COLO829 (cell line): ENCODE measurements around the gene OR14I1.

Experiments used
- DNase-seq: peaks from one replicate; pipeline ENCODE4 v3.0.0; 2012; ENCODE audit warnings: low spot score

OR14I1 gene

DNA sequence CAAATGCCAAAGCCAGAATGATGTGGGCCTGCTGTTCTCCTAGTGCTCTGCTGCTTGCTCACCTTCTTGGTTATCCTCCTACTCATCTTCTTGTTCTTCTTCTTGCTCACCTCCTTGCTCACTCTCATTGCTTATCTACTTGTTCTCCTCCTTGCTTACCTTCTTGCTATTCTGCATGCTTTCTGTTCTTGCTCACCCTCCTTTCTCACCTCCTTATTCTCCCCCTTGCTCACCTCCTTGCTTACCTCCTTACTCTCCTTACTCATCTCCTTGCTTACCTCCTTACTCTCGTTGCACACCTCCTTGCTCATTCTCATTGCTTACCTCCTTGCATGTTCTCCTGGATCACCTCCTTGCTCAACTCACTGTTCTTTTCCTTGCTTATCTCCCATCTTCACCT is at the start of gene OR14I1:
Gene OR14I1, minus strand, starts transcription at position 53 of the 400 bp plus-strand sequence.
- no peak for DNase-seq

DNA sequence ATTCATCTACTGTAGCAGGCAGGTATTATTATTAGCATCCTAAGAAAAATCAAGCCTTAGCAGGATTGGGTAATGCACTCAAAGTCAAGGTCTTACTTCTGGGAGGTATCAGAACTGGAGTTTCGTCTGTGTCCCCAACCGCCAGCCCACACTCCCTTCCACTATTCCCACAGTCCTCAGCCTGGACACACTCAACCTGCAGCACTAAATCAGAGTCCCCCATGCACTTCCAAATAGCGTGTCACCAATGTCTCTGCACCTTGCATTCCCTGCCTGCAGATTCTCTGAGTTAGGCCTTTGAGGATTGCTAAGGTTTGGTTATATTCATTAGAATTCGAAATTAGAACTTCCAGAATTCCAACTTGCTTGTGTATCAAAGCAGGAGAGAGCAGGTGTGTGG is 49.1 kb upstream of the OR14I1 start:
- no peak for DNase-seq

DNA sequence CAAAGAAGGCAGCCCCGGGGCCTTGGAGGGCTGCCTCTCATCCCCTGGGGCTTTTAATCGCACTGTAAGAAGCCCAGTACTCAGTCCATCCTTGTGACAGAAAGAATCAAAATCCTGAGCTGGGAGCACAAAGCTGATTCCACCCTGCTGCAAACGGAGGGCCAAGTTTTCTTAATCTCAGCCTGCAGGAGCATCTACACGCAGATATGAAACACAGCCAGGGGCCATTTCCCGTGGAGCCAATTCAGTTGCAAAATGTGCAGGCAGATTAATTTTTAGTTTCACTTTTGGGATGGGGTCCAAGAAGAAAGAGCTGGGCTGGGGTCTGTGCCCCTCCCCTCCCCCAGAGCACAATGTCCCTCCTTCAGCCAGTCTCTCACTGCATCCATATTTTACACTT is 48.6 kb upstream of the OR14I1 start:
- DNase-seq, result no peak

DNA sequence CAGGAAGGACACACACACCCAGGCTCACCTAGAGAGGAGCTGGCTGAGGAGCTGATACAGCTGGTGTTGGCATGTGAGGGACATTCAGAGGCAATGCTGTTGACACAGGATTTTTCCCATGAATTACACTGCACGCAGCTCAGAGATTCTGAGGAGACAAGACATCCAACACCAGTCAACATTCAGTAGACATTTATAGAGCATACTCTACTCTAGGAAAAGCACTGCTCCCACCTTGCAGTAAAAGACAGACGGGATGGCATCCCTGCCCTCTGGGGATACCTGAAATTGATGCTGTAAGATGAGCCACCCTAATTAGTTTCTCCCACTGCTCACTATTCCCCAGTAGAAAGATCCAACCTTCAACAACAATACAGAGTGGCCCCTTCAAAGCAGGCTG is 47.9 kb upstream of the OR14I1 start:
- no peak for DNase-seq

DNA sequence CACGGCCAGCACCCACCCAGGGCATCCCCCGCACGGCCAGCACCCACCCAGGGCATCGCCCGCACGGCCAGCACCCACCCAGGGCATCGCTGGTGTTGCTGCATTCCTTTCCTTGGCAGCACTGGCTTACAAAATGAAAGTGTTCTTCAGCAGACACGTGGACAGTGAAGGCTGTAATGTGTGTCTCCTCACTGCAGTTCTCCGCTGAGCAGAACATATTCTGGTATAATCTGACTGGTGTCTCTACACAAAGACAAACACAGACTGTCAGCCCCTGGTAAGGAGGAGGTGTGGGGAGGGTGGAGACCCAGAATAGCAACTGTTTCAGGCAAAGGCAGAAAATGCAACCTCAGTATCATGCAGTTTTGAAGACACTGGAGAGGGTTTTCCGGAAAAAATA is 45.6 kb upstream of the OR14I1 start:
- DNase-seq, result no peak

DNA sequence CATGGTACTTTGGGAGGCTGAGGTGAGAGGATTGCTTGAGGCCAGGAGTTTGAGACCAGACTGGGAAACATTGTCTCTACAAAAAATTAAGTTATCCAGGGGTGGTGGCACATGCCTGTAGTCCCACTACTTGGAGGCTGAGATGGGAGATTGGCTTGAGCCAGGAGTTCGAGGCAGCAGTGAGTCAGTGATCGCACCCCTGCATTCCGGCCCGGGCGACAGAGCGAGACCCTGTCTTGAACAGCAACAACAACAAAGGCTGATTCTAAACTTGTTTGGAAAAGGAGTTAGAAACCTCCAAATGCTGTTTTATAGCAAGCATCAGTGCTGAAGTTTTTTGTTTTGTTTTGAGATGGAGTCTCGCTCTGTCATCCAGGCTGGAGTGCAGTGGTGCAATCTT is 38.3 kb upstream of the OR14I1 start:
- DNase-seq, result no peak

DNA sequence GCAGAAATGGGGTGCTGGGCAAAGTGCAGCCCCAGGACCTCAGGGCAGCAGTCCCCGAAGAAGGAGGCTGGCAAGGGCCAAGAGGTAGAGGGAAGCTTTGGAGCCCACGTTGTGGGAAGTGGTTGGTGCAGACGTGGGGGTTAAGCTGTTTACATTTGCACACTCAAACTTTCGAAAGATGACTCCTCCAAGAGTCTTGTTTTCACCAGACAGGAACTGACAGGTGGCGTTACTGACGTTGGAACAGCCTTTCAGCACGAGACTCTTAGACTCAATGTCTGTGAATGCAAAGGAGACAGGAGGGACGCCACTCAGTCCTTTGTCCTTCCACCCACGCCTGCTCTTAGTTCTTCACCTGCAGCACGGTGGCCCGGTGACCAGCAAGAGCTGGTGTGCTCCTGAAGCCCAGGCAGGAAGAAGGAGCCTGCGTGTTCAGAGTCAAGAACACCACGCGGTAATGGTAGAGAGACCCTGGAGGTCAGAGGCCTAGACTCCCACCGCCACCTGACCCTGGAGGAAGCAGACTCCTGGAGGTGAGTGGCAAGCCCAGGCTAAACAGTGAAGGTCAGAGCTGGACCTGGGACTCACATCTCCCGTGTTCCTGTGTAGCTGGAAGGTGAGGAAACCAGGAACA is 37.1 kb upstream of the OR14I1 start:
- DNase-seq, result no peak

DNA sequence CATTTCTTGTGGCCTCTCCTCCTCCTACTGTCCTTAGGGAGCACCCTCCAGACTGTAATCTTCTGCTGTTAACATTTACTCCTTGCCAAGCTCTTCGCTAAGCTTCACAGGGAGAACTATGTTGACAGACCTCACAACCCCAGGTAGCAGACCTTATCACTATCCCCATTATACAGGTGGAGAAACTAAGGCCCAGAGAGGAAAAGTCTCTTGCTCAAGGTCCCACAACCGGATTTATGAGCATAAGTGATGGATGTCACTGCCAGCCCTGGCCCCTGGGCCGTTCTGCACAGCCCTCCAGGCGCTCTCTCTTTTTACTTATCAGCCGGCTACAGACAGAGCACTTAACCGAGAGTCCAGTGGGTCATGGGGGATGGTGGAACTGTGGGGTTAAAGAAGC is 34.9 kb upstream of the OR14I1 start:
- no peak for DNase-seq

DNA sequence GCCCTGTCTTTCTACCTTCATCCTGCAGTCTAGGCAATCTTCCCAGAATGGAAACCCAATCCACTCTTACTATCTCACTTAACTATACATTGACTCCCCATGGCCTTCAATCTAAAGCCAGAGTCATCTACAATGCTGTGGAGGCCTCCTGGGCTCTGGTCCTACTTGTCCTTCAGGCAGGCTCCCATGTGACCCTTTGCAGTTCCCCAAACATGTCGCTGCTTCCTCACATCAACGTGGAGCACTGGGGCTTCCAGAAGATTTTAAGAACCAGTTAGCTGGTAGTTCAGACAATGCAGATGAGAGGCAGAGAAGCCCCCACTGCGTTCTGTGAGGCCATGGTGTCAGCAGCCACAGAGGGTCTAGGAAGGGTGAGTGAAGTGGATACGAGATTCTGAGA is 34.4 kb upstream of the OR14I1 start:
- no peak for DNase-seq

DNA sequence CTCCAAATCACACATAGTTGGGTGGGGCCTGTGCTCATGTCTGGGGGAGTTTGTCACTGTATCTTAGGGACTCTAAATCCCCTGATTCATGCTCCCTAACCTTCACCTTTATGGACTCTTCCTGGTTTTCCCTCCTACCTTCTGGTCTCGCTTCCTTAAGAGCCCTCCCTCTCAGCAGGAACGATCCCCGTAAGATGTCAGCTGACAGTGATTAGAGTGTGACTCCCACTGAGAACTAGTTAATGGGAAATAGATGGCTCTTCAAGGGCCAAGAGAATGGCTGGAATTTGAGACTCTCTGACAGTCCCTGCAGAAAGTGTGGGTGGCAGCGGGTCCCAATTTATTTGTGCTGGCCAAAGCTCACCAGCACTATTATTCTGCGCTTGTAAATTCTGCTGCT is 31.0 kb upstream of the OR14I1 start:
- no peak for DNase-seq

DNA sequence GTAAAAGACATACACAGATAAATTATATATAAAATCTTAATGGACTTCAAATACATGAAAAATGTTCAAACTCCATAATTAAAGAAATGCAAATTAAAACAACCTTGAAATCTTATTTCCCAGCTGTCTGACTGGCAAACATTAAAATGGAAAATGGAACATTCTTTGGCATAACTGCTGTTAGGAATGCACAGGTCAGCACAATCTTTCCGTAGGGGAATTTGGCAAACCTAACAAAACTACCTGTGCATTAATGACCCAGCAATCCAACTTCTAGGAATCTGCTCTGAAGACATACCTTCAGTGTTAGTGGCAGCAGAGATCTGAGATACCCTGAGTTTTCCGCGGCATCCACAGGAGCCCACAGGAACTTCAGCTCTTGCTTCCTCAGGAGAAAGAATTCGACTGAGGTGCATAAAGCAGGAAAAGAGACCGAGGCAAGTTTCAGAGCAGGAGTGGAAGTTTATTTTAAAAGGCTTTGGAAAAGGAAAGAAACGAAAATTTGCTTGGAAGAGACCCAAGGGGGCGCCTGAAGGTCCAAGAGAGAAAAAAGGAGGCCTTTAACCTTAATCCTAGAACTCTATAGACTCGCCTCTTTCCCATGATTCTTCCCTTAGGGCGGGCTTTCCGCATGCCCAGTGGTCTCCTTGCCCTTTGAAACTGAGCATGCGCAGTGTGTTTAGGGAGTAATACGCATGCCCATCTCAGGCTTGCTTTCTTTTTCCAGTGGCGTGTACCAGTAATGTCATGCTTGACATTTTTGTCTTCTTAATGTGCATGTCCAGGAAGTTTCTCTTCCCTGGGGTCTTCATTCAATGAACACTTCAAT is 28.2 kb upstream of the OR14I1 start:
- DNase-seq, result peak; percentile 100

DNA sequence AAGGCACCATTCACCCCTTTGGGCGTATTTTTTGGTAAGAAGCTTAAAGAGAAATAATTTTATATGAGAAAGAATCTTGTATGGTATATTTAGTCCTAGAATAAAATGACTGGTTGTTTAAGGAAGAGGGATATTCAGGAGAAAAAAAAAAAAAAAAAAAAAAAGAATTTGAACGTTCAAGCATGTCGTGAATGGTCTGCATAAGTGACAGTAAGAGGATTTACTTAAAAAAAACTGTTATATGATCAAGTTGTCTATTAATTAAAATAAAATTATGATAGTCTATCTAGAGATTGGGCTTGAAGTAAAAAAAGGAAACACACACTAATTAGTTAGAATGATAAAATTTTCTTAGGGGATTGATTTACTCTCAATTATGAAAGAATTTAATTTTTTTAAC is 11.7 kb upstream of the OR14I1 start:
- no peak for DNase-seq

DNA sequence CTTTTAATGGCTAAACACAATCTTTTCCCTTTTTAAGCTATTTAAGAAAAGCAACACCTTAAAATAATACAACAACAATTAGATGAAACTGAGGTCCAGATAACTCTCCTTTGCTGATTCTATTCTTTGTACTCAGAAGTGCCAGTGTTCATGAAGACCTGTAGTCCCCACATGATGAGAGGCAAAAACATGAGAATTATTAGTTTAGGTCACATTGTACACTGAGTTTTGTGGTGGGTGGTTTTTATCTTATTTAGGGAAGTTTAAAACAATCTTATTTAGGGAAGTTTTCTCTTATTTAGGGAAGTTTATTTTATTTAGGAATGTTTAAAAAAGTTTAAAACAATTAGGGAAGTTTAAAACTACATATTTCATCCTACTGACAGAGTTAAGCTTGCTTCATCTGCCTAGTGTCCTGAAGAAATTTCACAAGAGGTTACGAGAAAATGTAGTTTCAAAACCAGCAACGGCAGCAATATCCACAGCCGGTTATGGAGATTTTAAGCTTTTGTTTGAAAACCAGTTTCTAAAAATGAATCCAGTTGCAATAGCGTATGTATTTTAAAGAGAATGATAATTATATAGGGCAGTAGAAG is 7.8 kb upstream of the OR14I1 start:
- DNase-seq, result no peak

DNA sequence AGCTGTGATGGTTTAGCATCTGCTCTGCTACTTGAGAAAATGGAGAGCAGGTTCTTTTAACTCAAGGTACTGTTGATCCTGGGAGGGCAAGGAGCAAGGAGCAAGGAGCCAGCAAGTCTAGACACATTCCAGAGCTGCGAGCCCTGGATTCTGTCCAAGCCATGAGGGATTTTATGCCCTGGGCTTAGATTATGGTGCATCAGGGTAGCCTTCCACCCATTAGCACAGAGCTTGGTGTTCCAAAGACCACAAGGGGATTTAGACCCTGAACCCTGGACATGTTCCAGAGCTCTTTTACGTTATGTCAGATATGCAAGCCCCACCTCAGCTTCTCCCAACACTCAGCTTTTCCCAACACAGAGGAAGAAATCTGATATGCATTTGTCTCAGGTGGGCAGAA is 2.0 kb upstream of the OR14I1 start:
- no peak for DNase-seq

DNA sequence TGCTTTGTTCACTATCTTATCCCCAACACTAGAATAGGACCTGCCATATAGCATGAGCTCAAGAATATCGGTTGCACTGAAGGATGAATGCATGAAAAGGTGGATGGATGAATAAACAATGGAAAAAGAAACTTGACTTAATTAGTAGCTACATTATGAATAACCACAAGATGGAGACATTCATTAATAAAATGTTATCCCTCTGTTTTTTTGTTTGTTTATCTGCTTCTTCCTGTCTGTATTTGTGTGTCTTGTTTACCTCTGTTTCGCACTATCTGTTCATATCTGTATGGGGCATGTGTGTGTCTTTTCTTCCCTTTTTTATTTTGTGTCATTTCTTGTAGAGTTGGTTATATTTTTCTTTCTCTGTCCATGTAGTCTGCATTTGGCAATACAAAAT is 1.1 kb upstream of the OR14I1 start:
- peak; percentile 37 for DNase-seq

DNA sequence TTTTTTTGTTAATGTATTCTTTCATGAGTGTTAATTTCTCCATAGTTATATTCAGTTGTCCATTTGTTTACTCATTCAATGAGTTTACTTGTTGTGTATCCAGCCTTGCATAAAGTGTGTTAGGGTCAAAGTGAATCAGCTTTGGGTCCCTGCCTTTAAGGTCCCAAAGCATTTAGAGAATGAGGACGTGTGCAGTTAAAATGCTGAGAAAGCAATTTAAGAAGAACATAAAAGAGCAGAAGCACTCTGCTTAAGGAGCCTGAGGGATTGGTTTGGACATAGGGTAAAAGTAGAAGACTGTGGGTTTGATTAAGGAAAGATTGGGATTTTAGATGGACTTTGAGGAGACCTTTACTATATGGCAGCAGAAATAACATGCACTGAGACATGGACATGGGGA is 3.5 kb downstream of the OR14I1 start:
- no peak for DNase-seq

DNA sequence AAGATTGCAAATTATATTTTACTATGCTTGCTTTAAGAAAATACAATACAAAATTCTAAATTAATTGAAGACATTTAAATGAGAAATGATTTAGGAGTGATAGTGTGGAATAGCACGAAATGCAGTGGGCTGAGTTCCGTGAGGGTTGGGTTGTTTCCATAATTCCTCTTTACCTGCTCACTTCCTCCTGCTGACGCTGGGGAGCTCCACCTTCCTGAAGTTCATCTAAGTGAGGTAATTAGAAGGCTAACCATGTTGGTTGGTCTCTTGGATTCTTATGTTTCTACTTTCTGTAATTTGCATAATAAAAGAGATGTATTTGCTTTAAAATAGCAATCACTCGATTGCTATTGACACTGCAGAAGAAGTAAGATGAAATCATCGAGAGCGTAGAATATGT is 4.7 kb downstream of the OR14I1 start:
- no peak for DNase-seq

DNA sequence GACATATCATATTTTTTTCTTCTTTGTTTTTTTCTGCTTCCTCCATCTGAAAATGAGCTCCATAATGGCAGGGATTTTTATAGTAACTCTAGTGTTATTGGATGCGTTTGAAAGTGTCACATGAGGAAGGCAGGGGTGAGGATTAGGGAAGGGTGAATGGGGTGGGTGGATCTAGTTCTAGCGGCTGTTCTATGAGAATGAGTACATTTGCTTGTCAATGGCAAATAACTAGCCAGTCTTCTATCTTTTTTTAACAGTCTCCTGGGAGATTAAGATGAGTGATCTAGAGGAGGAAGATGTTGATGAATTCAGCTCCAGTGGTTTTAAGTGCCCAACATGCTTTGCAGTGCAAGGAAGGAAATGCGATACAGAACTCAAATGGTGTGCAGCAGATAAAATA is 5.8 kb downstream of the OR14I1 start:
- peak; percentile 62 for DNase-seq

DNA sequence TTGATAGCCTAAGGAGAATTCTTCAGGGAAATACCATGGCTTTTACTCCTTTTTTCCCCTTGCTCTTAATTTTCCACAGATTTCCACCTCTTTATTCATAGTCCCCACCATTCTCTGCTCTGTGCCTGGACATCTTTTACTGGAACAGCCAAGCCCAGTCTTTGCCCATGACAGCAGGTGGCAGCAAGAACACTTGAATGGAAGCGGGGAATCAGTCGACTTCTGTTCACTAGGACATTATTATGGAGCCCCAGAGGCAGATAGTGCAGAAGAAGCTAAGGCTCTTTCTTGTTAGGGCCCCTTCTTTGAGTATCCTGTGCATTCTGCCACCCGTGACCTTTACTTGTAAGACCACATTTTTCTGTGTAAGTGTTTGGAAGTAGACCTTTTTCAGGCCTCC is 6.3 kb downstream of the OR14I1 start:
- peak; percentile 58 for DNase-seq

DNA sequence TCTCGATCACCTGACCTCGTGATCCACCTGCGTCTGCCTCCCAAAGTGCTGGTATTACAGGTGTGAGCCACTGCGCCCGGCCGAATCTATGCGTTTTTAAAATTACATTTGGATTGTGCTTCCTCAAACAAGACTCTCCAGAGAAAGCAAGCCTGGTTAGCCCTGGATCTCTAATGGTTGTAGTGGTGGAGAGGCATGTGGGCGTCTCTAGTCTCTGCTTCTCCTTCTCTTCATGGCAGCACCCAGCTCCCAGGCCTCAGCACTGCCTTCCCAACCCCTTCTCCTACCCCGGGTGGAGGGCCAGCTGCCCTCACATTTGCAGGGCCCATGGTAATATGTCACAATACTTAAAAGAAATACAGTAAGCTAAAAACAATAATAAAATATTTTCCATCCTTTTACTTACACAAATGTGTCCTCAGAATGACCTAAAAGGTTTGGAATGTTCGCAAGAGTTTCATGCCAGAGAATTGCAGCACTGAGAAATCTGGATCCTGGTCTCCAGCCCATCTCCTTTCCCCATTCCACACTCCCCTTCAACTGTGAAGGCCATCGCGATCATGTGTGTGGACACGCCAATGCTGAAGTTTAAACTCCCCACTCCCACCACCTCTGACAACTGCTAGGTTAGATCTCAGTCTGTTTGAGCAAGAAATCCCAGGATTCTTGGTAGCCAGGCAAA is 7.0 kb downstream of the OR14I1 start:
- no peak for DNase-seq

DNA sequence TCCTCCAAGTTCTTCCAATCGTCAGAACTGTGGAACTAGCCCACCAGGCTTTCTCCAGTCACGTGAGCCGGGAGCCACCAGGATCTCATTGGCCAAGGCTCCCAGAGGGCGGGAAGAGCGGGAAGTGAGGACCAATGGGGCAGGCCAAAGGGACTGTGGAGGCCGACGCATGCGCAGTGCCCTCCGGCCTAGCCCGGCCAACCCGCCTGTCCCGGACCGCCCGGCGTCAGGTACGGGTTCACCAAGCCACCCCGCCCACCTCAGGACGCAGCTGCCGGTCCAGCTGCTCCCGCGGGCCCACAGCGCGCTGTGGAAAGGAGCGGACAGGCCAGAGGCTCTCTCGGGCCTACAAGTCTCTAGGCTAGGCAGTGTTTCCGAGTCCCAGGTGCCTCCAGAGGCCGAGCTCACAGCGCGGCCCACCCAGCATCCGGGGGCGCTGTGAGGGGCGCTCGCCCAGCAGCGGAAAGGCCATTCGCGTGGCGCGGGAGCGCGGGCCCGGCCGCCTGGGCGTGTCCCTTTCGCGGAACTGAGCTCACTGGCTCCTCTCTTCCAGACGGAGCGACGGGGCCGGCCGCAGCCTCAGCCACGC is 10.9 kb downstream of the OR14I1 start:
- no peak for DNase-seq

DNA sequence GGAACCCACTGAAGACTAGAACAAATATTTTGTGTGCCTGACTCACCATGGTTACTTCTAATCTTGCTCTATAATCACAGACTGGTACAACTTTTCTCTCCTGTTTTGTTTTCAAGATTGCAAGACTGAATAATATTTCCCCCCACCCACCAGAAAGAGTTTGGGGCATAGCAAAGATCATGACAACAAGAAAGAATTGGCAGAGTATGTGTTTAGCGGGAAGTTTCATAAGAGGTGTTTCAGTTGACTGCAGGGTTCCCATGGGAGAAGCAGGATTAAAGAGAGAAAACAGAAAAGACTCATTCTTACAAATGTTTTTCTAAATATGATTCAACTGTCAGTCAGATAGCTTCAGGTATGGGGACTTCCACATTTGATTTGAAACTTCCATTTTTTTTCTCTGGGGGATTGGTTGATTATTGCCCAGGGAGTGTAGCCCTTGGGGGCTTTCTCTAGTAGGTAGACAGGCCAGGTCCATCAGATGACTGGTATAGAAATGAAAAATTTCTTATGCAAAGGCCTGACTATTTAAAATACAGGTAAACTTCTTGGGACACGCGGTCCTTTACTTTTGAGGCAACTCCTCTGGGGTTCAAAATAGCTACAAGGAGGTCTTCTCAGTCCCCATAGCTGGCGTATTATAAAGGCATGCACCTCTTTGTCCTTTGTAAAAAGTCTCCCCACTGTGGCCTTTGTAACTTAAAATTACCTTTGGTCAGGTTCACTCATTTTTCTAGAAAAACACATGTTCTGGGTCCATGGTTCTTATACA is 13.9 kb downstream of the OR14I1 start:
- no peak for DNase-seq
